Mucosa of stomach (tissue), 1 donor: ENCODE measurements around the gene JRKL.

Experiments
- H3K27me3 ChIP-seq: one replicate; pipeline ENCODE4 v1.7.0; 2013; ENCODE audit warnings: mild to moderate bottlenecking, low read length; ENCODE audit not compliant: control insufficient read depth, insufficient read depth
- H3K36me3 ChIP-seq: one replicate; pipeline ENCODE4 v1.7.0; 2013; ENCODE audit warnings: low read length; ENCODE audit not compliant: control insufficient read depth, insufficient read depth
- H3K4me1 ChIP-seq: one replicate; pipeline ENCODE4 v1.7.0; 2013; ENCODE audit warnings: mild to moderate bottlenecking, low read length; ENCODE audit not compliant: control insufficient read depth, insufficient read depth
- H3K4me3 ChIP-seq: one replicate; pipeline ENCODE4 v1.7.0; 2013; ENCODE audit warnings: low read length
- H3K9ac ChIP-seq: one replicate; pipeline ENCODE4 v1.7.0; 2013; ENCODE audit warnings: mild to moderate bottlenecking, low read length, moderate library complexity
- H3K9me3 ChIP-seq: one replicate; pipeline ENCODE4 v1.7.0; 2013; ENCODE audit warnings: mild to moderate bottlenecking, low read length, moderate library complexity; ENCODE audit not compliant: control insufficient read depth
- donor health status: Pancreatic carcinoma.

Gene JRKL

DNA sequence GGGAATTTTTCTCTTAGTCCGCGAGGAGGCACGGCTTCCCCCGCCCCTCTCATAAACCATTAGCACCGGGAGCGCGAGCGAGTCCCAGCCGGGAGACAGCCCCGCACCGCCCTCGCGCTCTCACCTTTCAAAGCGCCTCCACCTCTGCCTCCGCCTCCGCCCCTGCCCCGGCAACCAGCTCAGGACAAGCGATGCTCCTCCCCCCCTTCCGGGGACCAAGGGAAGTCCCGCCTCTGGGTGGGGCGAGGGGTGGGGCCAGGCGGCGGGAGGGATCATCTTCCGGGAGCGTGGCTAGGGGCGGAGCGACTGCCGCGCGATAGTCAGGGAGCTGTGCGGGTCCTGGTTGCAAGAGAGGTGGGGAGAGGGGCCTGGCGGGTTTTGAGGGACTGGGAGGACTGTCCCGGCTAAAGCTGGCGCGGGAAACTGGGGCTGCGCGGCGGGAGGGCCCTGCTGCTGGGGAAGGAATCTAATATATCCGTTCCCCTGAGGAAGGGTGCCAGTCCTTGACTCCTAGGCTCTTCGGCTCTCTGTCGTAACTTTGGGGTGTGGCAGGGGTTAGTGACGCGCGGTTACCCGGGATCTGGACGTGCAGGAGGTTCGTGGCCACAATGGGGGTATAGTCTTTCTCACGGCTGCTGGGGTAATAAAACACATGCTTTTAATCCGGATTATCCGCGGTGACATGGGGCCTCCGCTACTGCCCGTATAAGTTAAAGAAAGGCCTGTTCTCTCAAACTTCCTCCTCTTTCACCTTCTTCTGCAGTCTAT, at the start of gene JRKL, which contains the start of gene CCDC82:
TSS of gene JRKL (plus strand) at position 294 of the 768 bp plus-strand sequence. CDS start 637 bp downstream, outside the sequence.
TSS of gene CCDC82 (minus strand) at position 193 of the 768 bp plus-strand sequence. CDS start 5,165 bp downstream, outside the sequence.
- Histone ChIP-seq H3K4me1 (peaks cover 6% of the 10 kb centered on the region), H3K9ac (peak within 1 kb of the TSS; percentile 67), H3K27me3 (no peaks in the 10 kb centered on the region), H3K4me3 (peak within 1 kb of the TSS; percentile 80), H3K36me3 (no peaks in the 10 kb centered on the region), H3K9me3 (no peaks in the 10 kb centered on the region)

DNA sequence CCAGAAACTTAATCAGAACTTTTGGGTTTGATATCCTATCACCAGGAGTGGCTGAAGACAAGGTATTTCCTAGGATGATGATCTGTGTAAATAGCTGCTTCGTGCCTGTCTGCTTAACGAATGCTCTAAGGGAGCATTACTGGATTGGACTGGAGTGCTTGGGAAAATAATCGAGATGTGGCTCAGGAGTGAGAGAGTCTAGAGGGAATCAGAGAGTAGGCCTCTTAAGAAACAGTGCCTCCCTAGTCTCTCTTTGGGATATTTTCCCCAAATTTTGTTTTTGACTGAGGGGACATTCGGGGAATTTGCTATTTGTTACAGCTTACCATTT, 49.3 kb upstream of the JRKL start:
- no peak overlapping the region for H3K4me3 ChIP-seq
- H3K27me3 ChIP-seq: no peaks in the 10 kb centered on the region
- peak overlapping the region; percentile 81 for H3K9ac ChIP-seq
- peaks cover 38% of the 10 kb centered on the region for H3K4me1 ChIP-seq
- no peaks in the 10 kb centered on the region for H3K9me3 ChIP-seq
- H3K36me3 ChIP-seq: no peaks in the 10 kb centered on the region

DNA sequence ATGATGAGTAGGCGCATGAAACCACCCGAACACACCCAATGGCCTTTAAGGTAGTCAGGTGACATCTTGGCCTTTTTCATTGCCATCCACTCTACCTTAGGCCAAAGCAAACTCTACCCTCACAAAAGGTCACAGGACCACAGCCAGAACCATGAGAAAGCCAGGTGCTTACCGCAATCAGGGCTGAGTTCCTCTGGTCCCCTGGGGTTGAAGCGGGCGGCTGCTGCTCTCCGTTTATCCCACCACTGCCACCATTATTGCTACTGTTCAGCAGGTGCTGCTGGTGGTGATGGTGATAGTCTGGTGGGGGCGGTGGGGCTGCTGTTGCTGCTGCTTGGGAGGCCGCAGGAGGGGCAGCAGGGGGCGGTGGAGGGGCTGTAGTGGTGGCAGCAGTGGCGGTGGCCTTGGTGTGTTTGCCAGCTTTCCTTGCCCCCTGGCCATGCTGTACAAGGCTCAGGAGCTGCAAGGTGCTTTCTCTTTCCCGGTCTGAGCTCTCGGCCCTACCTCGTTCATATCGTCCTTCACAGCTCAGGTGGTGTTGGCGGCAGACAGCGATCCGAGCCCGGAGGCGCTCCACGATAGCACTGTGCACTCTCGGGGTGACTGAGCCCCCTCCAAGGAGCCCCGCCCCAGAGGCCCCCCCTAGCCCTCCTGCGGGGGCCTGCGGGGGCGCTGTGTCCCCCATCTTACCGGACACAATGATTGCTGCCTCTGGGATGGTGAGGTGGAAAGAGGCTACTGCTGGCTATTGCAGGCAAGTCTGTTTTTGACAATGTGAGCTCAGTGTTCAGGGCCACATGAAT, 48.4 kb upstream of the JRKL start:
- H3K4me1 ChIP-seq: peaks cover 38% of the 10 kb centered on the region
- H3K9ac ChIP-seq: peak overlapping the region; percentile 81
- no peaks in the 10 kb centered on the region for H3K9me3 ChIP-seq
- H3K36me3 ChIP-seq: no peaks in the 10 kb centered on the region
- H3K4me3 ChIP-seq: peak overlapping the region; percentile 71
- H3K27me3 ChIP-seq: no peaks in the 10 kb centered on the region

DNA sequence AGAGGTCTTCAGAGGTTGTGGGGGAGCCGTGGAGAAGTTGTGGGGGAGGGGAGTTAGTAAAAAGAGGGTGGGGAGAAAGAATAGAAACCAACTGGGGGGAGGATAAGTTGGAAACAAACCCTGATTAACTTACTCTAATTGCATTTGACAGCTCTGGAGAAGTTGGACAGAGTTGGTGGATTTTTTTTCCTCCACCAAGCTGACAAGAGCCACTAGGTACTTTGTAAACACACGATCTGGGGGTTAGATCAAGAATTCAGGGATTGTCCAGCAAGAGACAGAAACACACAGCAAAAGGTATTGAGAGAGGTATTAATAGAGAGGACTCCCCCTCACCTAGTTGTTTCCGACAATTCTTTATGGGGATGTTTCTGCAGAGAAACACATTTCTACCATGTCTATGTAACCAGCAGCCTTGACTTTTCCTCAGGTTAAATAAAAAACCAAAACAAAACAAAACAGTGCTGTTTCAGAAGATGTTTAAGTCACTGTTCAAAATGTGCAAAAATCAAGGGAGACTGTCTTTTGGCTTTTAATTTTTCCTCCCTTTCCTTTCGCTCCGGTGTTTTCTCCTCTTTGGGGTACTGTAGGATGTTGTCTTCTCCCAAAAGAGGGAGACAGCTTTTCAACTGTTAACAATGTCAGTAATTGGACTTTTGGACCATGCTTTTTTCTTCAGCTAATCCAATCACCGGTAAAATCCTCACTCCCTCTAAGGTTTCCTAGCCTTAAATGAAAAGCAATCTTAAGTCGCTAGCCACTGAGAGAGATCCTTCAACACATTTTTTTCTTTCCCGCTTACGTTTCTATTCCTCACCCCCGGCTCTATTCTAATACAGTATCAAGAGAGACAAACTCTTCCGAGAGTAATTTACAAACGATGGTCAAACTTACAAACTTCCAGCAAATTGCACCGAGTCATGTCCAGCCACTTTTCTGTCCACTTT, 47.5 kb upstream of the JRKL start:
- Histone ChIP-seq H3K36me3 (no peaks in the 10 kb centered on the region), H3K27me3 (no peaks in the 10 kb centered on the region), H3K9ac (peak overlapping the region; percentile 81), H3K4me1 (peaks cover 34% of the 10 kb centered on the region), H3K9me3 (no peaks in the 10 kb centered on the region), H3K4me3 (peak overlapping the region; percentile 71)

DNA sequence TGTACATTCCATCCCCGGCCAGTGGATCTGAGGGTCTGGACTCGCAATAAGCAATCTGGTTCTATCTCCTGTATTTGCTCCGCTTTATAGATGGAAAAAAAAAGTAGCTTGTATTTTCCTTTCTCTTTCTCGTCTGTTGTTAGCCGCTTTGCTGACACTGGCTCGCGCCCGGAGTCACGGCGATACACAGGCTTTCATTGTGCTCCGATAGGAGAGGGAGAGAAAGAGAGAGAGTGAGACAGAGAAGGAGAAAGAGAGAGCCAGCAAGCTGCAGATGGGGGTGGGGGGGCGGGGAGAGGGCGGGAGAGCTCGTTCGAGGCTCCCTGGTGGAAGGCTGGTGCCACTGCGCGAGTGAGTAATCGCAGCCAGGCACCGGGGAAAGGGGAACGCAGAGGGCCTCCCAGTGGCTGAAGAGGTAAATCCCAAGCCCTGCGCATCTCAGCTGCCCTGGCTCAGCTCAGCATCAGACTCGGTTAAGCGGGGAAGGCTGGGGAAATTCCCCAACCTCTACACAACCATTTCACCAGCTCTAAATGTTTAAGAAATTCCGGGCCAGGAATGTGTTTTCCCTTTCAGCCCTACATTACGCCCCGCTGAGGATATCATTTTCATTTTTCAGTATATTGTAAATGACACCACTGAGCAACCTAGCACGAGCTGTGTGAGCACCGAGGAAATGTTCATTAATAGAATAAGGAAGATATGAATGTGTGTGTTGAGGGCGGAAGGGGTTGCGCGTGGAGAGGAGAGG, 46.7 kb upstream of the JRKL start, which contains the start of gene MAML2:
TSS of gene MAML2 (minus strand) at position 235 of the 751 bp plus-strand sequence. CDS start 1,300 bp downstream, outside the sequence.
- peak within 1 kb of the TSS; percentile 81 for H3K9ac ChIP-seq
- H3K9me3 ChIP-seq: no peaks in the 10 kb centered on the region
- H3K36me3 ChIP-seq: no peaks in the 10 kb centered on the region
- H3K4me3 ChIP-seq: peak within 1 kb of the TSS; percentile 71
- H3K27me3 ChIP-seq: no peaks in the 10 kb centered on the region
- peaks cover 25% of the 10 kb centered on the region for H3K4me1 ChIP-seq

DNA sequence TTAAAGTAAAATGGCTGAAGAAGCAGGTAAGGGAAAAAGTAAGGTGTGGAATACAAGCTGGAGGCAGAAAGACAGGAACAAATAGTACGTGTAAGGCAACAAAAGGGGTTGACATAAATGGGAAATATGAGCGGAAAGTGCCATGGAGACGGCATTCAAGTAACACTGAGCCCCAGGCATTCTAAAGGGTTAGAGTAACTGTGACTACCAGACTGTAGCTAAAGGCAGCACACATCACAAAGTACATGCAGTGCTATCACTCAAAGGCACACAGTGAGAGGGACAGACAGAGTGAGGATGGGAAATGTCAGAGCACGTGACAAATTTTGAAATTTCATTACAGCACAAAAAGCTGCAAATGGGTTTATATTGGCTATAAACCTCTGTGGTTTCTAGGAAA, 33.0 kb upstream of the JRKL start:
- H3K27me3 ChIP-seq: no peaks in the 10 kb centered on the region
- no peaks in the 10 kb centered on the region for H3K4me1 ChIP-seq
- no peaks in the 10 kb centered on the region for H3K36me3 ChIP-seq
- H3K4me3 ChIP-seq: no peak overlapping the region
- no peak overlapping the region for H3K9ac ChIP-seq
- no peaks in the 10 kb centered on the region for H3K9me3 ChIP-seq

DNA sequence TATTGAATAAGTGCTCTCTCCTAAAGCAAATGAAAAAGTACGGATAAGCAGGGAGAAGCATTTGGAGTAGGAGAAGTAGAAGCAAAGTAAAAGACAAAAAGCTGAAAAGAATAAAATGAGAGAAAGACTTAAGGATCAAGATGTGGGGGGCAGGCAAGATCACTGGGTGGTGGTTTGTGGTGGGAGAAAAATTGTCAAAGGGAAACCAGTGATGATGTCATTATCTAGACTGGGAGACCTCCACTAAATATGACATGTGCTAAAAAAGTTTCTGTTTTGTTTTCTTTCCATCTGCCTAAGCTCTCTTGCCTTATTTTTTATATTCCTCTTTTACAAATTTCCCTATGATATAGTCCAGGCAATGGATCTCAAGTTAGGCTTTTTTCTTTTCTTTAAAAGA, 32.0 kb upstream of the JRKL start:
- Histone ChIP-seq H3K4me3 (no peak overlapping the region), H3K9me3 (no peaks in the 10 kb centered on the region), H3K36me3 (no peaks in the 10 kb centered on the region), H3K27me3 (no peaks in the 10 kb centered on the region), H3K9ac (no peak overlapping the region), H3K4me1 (no peaks in the 10 kb centered on the region)

DNA sequence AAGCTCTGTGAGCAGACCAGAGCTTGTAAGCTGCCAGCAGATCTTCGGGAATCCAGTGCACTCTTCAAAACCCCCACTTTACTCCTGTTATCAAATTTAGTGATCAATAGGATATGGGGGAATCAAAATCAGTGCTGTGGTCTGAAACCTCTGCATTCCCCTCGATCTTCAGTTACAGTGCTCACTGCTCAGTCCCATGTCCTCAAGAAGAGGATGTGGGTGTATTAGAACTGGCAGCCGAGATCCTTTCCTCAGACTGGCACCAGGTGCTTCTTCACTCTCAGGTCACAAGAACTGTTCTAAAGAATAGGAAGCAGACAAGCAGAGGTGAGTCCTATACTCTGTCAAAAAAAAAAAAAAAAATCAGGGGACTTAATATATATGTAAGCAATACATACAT, 31.5 kb upstream of the JRKL start:
- Histone ChIP-seq H3K9me3 (no peaks in the 10 kb centered on the region), H3K36me3 (no peaks in the 10 kb centered on the region), H3K9ac (no peak overlapping the region)

DNA sequence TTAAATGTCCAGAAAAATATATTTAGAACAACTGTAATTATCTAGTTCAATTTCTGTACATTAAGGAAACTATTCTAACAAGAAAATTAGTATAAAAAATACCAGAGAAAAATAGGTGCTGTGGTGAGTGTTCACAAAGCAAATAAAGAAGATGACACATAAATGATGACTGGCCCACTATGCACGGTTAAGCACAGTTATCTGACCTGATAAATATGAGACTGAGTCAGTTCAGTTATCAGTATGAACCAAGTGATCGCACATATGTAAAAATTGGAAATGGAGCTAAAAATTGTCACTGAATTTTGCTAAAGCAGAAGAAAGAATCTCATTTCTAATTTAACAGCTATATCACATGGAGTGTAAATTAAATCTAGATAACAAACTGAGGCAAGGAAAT, 28.0 kb upstream of the JRKL start:
- Histone ChIP-seq H3K4me3 (no peak overlapping the region), H3K9me3 (no peaks in the 10 kb centered on the region), H3K9ac (no peak overlapping the region), H3K27me3 (no peaks in the 10 kb centered on the region), H3K4me1 (no peaks in the 10 kb centered on the region), H3K36me3 (no peaks in the 10 kb centered on the region)

More for the DNA sequence above, 31.5 kb upstream of the JRKL start:
- no peaks in the 10 kb centered on the region for H3K4me1 ChIP-seq
- H3K27me3 ChIP-seq: no peaks in the 10 kb centered on the region
- H3K4me3 ChIP-seq: no peak overlapping the region

DNA sequence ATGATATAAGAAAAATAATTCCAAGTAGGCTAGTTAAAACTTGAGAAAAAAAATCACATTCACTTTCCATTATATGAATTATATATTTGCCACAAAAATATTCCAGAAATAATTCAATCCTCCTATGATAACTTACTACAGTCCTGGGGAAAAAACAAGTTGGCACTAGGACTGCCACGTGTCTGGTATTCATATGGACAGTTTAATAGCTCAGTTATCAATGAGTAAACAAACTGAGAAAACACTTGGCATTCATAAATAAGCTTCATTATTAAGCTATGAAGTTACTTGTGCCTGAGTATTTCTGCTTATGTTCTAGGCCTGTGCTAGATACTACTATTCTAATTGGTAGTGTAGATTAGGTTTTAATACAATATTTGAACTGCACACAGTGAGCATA, 24.3 kb upstream of the JRKL start:
- H3K9me3 ChIP-seq: no peaks in the 10 kb centered on the region
- no peak overlapping the region for H3K4me3 ChIP-seq
- no peak overlapping the region for H3K9ac ChIP-seq
- no peaks in the 10 kb centered on the region for H3K4me1 ChIP-seq
- H3K36me3 ChIP-seq: no peaks in the 10 kb centered on the region
- no peaks in the 10 kb centered on the region for H3K27me3 ChIP-seq

DNA sequence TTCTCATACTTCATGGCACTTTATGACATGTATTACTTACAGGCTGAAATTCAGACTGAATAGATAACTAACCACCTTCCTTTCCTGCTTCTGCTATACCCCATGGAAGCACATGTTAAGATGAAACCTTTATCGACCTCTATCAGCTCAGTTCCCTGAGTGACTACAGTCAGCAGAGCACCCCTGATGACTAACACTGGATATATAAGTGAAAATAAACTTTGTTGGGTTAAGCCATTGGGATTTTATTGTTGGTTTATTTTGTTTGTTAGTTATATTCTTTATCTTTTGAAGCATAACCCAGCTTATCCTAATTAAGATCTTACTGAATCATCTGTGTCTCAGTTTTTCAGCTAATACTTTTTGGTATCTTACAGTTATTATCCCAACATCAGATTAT, 23.8 kb upstream of the JRKL start:
- H3K27me3 ChIP-seq: no peaks in the 10 kb centered on the region
- H3K9ac ChIP-seq: no peak overlapping the region
- no peaks in the 10 kb centered on the region for H3K36me3 ChIP-seq
- H3K4me1 ChIP-seq: no peaks in the 10 kb centered on the region
- H3K4me3 ChIP-seq: no peak overlapping the region
- H3K9me3 ChIP-seq: no peaks in the 10 kb centered on the region
